Pancreas (tissue), 10 donors: ENCODE measurements around the gene ETS2. TPM values are rescaled to one million over a fixed set of nuclear protein-coding genes. Genes with fewer than 3 reads are reported as not detected.

Experiments
- ATAC-seq, 4 donors: fragments of 200-7000 bp; cut with Tn5 transposase; one replicate each; pipeline versions ENCODE4 v1.8.0 to v1.9.1; 2020; ENCODE audit warnings: mild to moderate bottlenecking in 4 of 4, moderate library complexity in 4 of 4
- DNase-seq, 6 donors: peaks; one replicate each; pipeline ENCODE4 v3.0.0-alpha.2; 2020
- FAIRE-seq: peaks from 2 replicates; lab custom pipeline; 2012; peaks lifted over from hg19 to GRCh38; lab: Jason Lieb, UNC
- H3K27ac ChIP-seq, 4 donors: fragments of 200-600 bp; sonication (generic); 1 replicate in 3 of 4; 2 replicates in 1 of 4; pipeline versions ENCODE4 v1.5.0 to v1.8.0; 2020
- H3K27me3 ChIP-seq, 4 donors: fragments of 200-600 bp; one replicate each; pipeline ENCODE4 v1.8.0; 2021
- H3K36me3 ChIP-seq, 3 donors: fragments of 200-600 bp; sonication (generic) in 1 of 3; one replicate each; pipeline versions ENCODE4 v1.5.0 to v1.8.0; 2020 to 2021
- H3K4me1 ChIP-seq, 3 donors: fragments of 200-600 bp; one replicate each; pipeline ENCODE4 v1.8.0; 2021
- H3K4me3 ChIP-seq, 4 donors: fragments of 200-600 bp; sonication (generic) in 2 of 4; one replicate each; pipeline versions ENCODE4 v1.5.0 to v1.8.0; 2020 to 2021
- H3K9me3 ChIP-seq, 4 donors: fragments of 200-600 bp; one replicate each; pipeline ENCODE4 v1.8.0; 2021
- CTCF ChIP-seq, 4 donors: fragments of 200-600 bp; sonication (generic) in 3 of 4; IDR thresholded peaks; one replicate each; pipeline versions ENCODE4 v1.5.0 to v1.8.0; 2021; ENCODE audit warnings: antibody characterized with exemption in 4 of 4
- WGBS, 2 donors: extraction: QIAGEN DNeasy Blood & Tissue Kit; methylation state at CpG; one replicate each; pipeline ENCODE4 v1.1.7; 2013; 5-methylcytosine and 5-hydroxymethylcytosine counted together
- intact Hi-C, 3 donors: fragments of 100-400 bp; cut with DNase I; formaldehyde crosslinking; loops; one replicate each; pipeline versions ENCODE4 v1.11.1 to v1.14.2; 2022
- polyA plus RNA-seq, 2 donors: library from polyadenylated mRNA; stranded (reverse); fragments of 200-250 nt; gene quantifications; one replicate each; pipeline ENCODE4 v1.2.3, GENCODE V29; 2013
- total RNA-seq, 6 donors: library from RNA; stranded (reverse); fragmentation: NEBNext Ultra II Directional in 4 of 6; extraction: Animal tissue kit (Norgen Biotek cat#: 25700) in 4 of 6; gene quantifications; one replicate each; pipeline versions ENCODE4 v1.2.1 to v1.2.4, GENCODE V29; 2021 to 2023
- donor health status: healthy with polysubstance abuse.
- donor health status: DM: no; HTN: no; CAD: no; lungs with moderate emphysema.
- donor health status: DM: no; HTN: no; CAD: no.
- donor health status: control.
- donor health status: control.
- donor health status: Bipolar disorder and iron deficiency.
- donor health status: DM: yes; HTN: yes; CAD: no.
- donor health status: DM: no; HTN: no; CAD: no.
- donor health status: DM: no; HTN: no; CAD: no.
- donor health status: DM: yes; HTN: yes; CAD: no.

ETS2 gene
- total and polyA plus RNA-seq, 8 donors, result 10.6 to 30.0 (median 17.9) TPM

GRCh38 chr21:38816400-38816977 lies 10.8 kb downstream of the ETS2 start:
- FAIRE-seq (no peak), DNase-seq (no peak), ATAC-seq (no peak)
- H3K4me3 ChIP-seq, result no peak overlapping the region
- H3K9me3 ChIP-seq, result no peaks in the 10 kb centered on the region
- no peaks in the 10 kb centered on the region for H3K4me1 ChIP-seq
- H3K27me3 ChIP-seq, result no peaks in the 10 kb centered on the region
- no peak overlapping the region for H3K27ac ChIP-seq
- intact Hi-C loops, result no loop called here
- H3K36me3 ChIP-seq, result peaks cover 14 to 74% (median 33%) of the 10 kb centered on the region in 3 donors
- no peak for TF ChIP-seq CTCF (IDR thresholded peaks at IDR 0.05)
- WGBS, 2 donors, result 90 to 93% methylated on average over 10 of the region's 10 CpGs

DNA sequence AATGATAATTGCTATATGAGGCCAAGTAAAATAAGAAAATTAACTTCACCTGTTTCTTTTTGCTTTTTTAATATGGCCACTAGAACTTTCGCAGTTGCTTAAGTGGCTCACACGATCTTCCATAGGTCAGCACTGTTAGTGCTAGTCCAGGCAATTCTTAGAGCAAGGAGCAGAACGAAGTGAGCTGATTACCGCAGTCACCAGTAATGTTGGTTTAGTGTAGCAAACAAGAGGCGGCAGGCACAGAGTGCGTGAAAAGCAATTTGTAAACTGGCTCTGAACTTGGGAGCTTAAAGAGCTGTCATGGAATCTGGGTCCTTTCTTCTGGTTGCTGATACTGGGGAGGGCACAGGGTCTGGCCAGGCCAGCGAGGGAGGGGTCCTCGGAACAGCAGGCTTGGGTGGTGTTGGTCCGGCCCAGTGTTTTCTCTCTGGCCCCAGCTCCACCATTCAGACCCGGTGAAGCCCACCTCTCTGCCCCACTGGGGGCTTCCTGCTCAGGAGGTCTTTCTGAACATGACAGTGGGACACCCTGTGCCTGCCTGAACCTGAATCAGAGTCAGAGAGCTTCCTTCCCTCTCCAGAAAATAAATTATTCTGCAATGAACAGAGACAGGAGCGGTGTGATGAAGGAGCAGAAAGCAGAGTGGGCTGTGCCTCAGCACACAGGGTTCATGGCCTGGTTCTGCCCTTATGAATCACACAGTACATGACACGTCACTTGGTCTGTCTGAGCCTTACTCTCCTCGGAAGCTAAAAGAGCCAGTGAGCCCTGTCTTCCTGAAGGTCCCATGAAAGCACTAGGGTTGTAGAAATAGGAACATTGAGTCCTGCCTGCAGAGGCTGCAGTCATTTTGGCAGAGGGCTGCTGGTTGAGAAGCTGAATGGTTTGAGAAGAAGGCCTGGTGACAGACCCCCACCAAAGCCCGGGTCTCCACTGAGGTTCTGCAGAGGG lies 11.9 kb downstream of the ETS2 start:
- WGBS, 2 donors, result 92 to 94% methylated on average over 14 of the region's 14 CpGs
- intact Hi-C loops, result no loop called here
- H3K9me3 ChIP-seq, result no peaks in the 10 kb centered on the region
- DNase-seq (no peak), ATAC-seq (peak in 1 of 4 donors; percentile 47), FAIRE-seq (no peak)
- H3K27ac ChIP-seq, result no peak overlapping the region
- no peak for TF ChIP-seq CTCF (IDR thresholded peaks at IDR 0.05)
- H3K4me3 ChIP-seq, result no peak overlapping the region
- no peaks in the 10 kb centered on the region for H3K27me3 ChIP-seq
- no peaks in the 10 kb centered on the region for H3K4me1 ChIP-seq
- H3K36me3 ChIP-seq, result peaks cover 20 to 86% (median 38%) of the 10 kb centered on the region in 3 donors

DNA sequence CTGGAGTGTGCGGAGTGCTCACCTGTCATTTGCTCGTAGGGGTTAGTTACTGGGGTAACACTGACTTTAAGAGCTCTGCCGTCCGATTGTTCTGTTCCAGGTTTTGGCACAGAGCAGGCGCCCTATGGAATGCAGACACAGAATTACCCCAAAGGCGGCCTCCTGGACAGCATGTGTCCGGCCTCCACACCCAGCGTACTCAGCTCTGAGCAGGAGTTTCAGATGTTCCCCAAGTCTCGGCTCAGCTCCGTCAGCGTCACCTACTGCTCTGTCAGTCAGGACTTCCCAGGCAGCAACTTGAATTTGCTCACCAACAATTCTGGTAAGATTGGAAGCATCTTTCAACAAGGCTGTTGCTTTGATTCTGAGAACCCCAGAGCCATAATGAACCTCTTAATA lies 12.6 kb downstream of the ETS2 start:
- ATAC-seq (no peak), DNase-seq (no peak), FAIRE-seq (no peak)
- Histone ChIP-seq H3K9me3 (no peaks in the 10 kb centered on the region), H3K4me3 (no peak overlapping the region), H3K4me1 (no peaks in the 10 kb centered on the region), H3K27ac (no peak overlapping the region), H3K36me3 (peaks cover 20 to 92% (median 34%) of the 10 kb centered on the region in 3 donors), H3K27me3 (no peaks in the 10 kb centered on the region)
- TF ChIP-seq CTCF (IDR thresholded peaks at IDR 0.05), result no peak
- WGBS, 2 donors, result 95 to 97% methylated on average over 11 of the region's 11 CpGs
- intact Hi-C loops, result no loop called here

DNA sequence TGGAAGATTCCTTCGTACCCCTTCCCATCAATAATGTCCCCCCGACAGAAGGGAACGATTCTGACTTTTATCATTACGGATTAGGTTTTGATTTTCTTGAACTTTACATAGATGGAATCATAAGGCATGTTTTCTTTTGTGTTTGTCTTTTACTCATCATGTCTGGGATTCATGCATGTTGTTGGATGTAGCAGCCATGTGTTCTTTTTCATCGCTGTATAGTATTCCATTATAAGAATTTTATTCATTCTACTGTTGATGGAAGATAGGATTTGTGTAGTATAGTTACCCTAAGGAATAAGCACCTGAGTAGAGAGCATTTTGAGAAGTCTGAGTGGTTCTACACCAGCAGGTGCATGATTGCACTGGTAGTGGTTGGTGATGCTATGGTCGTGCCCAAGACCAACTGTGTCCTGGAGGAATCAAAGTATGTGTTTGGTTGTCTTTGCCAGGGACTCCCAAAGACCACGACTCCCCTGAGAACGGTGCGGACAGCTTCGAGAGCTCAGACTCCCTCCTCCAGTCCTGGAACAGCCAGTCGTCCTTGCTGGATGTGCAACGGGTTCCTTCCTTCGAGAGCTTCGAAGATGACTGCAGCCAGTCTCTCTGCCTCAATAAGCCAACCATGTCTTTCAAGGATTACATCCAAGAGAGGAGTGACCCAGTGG lies 13.5 kb downstream of the ETS2 start:
- FAIRE-seq (no peak), ATAC-seq (no peak), DNase-seq (no peak)
- no peak for TF ChIP-seq CTCF (IDR thresholded peaks at IDR 0.05)
- Histone ChIP-seq H3K4me3 (no peak overlapping the region), H3K36me3 (peaks cover 12 to 92% (median 31%) of the 10 kb centered on the region in 3 donors), H3K4me1 (no peaks in the 10 kb centered on the region), H3K27me3 (no peaks in the 10 kb centered on the region), H3K27ac (no peak overlapping the region), H3K9me3 (no peaks in the 10 kb centered on the region)
- intact Hi-C loops, result no loop called here
- WGBS, 2 donors, result 94 to 97% methylated on average over 14 of the region's 14 CpGs
